Fibroblast of lung (primary cell): ENCODE measurements around the gene COLGALT1.

Source experiments
- CTCF ChIP-seq, 2 donors: IDR thresholded peaks in 1 of 2; conservative IDR thresholded peaks in 1 of 2; 1 replicate in 1 of 2; 2 replicates in 1 of 2; pipeline ENCODE4 v1.5.1; 2011 to 2012; ENCODE audit warnings: low read length in 2 of 2, control low read depth in 1 of 2, inconsistent platforms in 1 of 2, low read depth in 1 of 2, mild to moderate bottlenecking in 1 of 2
- EZH2 ChIP-seq: IDR thresholded peaks from 2 replicates; pipeline ENCODE4 v1.5.1; 2012; ENCODE audit warnings: low read length, control low read depth, mild to moderate bottlenecking; ENCODE audit errors: missing control alignments

- no peak for TF ChIP-seq CTCF (conservative IDR thresholded peaks at IDR 0.05 in 1 of 2, IDR thresholded peaks at IDR 0.05 in 1 of 2; ENCODE audit: low read depth in 1 of 2, low read length in 2 of 2)
- TF ChIP-seq EZH2, result no peak
Observed at GRCh38 chr19:17560205-17560595, 4.8 kb downstream of the COLGALT1 start.
